ENCODE measurements around the gene FBXO31.
A peak's percentile ranks its signal among the peaks of the same experiment; 100 is the strongest.
"Not testable (repeated sequence)": the region's sequence is repeated elsewhere in the genome, so short reads cannot be mapped to it uniquely, and the experiment has no call there.

The FBXO31 gene

GRCh38 chr16:87410968-87411367 is 27.4 kb upstream of the FBXO31 start:
- DNase-seq (ENCODE audit: low spot score), result no peak

GRCh38 chr16:87410530-87410929 is 27.0 kb upstream of the FBXO31 start:
- no peak for DNase-seq (ENCODE audit: low spot score)

- DNase-seq (ENCODE audit: low spot score), result no peak
Observed at GRCh38 chr16:87409781-87410180, 26.2 kb upstream of the FBXO31 start.

GRCh38 chr16:87409153-87409552 is 25.6 kb upstream of the FBXO31 start:
- DNase-seq (ENCODE audit: low spot score), result no peak

GRCh38 chr16:87407511-87408112 is 24.0 kb upstream of the FBXO31 start:
- DNase-seq (ENCODE audit: low spot score), result no peak

GRCh38 chr16:87406495-87407088 is 23.0 kb upstream of the FBXO31 start:
- DNase-seq (ENCODE audit: low spot score), result no peak

GRCh38 chr16:87404764-87405625 is 21.4 kb upstream of the FBXO31 start:
- DNase-seq (ENCODE audit: low spot score), result no peak

GRCh38 chr16:87395181-87395842 is 11.7 kb upstream of the FBXO31 start:
- no peak for DNase-seq (ENCODE audit: low spot score)

- DNase-seq (ENCODE audit: low spot score), result no peak
Observed at GRCh38 chr16:87393680-87394055, 10.1 kb upstream of the FBXO31 start.

GRCh38 chr16:87392821-87393679 is 9.5 kb upstream of the FBXO31 start:
- DNase-seq (ENCODE audit: low spot score), result no peak

GRCh38 chr16:87391950-87392820 is 8.6 kb upstream of the FBXO31 start, which contains the start of gene MAP1LC3B:
Gene MAP1LC3B, plus strand, starts transcription at chr16:87392336. Its CDS starts 92 bp downstream, at chr16:87392428.
- DNase-seq (ENCODE audit: low spot score), result peak; percentile 98

- no peak for DNase-seq (ENCODE audit: low spot score)
Observed at GRCh38 chr16:87391324-87391949, 7.9 kb upstream of the FBXO31 start.

- no peak for DNase-seq (ENCODE audit: low spot score)
Observed at GRCh38 chr16:87390641-87391323, 7.2 kb upstream of the FBXO31 start.

- not testable (repeated sequence) for DNase-seq (ENCODE audit: low spot score)
Observed at GRCh38 chr16:87389914-87390313, 6.3 kb upstream of the FBXO31 start.

- no peak for DNase-seq (ENCODE audit: low spot score)
Observed at GRCh38 chr16:87389245-87389644, 5.7 kb upstream of the FBXO31 start.

- no peak for DNase-seq (ENCODE audit: low spot score)
Observed at GRCh38 chr16:87388818-87389134, 5.2 kb upstream of the FBXO31 start.

- peak; percentile 95 for DNase-seq (ENCODE audit: low spot score)
Observed at GRCh38 chr16:87387942-87388817, 4.6 kb upstream of the FBXO31 start.

- not testable (repeated sequence) for DNase-seq (ENCODE audit: low spot score)
Observed at GRCh38 chr16:87384875-87385167, 1.2 kb upstream of the FBXO31 start.
